Hematopoietic multipotent progenitor cell (in vitro differentiated cells): ENCODE data around the gene NFS1. TPM values are rescaled to one million over a fixed set of nuclear protein-coding genes. Genes with fewer than 3 reads are reported as not detected.

Source experiments
- DNase-seq, 3 donors: peaks; one replicate each; pipeline ENCODE4 v3.0.0-alpha.2; 2011 to 2015; ENCODE audit warnings: low read depth in 2 of 3, low spot score in 2 of 3
- small RNA-seq: library from RNA; depleted of rRNA; stranded (forward); fragments of <200 nt; gene quantifications from one replicate; pipeline ENCODE3, GENCODE V24; 2012
- total RNA-seq: library from RNA; depleted of rRNA; stranded (reverse); fragments of >200 nt; gene quantifications from one replicate; pipeline ENCODE4 v1.2.3, GENCODE V29; 2012

Gene NFS1
- total RNA-seq, 1 donor: 25.0 TPM

- no peak for DNase-seq
Observed at GRCh38 chr20:35618263-35619131, 80.7 kb downstream of the NFS1 start.

Small RNAs within 50 kb of the gene (small RNA-seq; reads per million reads assigned to genes)
- gene RNU6-759P: not detected

Other genes starting within 250 kb of the NFS1 start
- 12.4 TPM for gene CEP250, start 243.8 kb downstream of the NFS1 start, total RNA-seq
- gene C20orf173, start 169.7 kb downstream of the NFS1 start, total RNA-seq: not detected
- gene ERGIC3, start 157.3 kb downstream of the NFS1 start, total RNA-seq: 650 TPM
- gene SPAG4, start 83.5 kb downstream of the NFS1 start, total RNA-seq: 6.5 TPM
- 369 TPM for gene CPNE1, start 34.5 kb downstream of the NFS1 start, total RNA-seq
- 85.9 TPM for gene RBM12, start 34.5 kb downstream of the NFS1 start, total RNA-seq
- gene ROMO1, start 53 bp upstream of the NFS1 start, total RNA-seq: 146 TPM
- gene RBM39, start 42.9 kb upstream of the NFS1 start, total RNA-seq: 256 TPM
- gene PHF20, start 72.7 kb upstream of the NFS1 start, total RNA-seq: 42.3 TPM